Stimulated activated CD4-positive, alpha-beta T cell treated with anti-CD3 and anti-CD28 coated beads, TNF-alpha, amount 100 ng/mL, for 48 hours (primary cell): ENCODE measurements around the gene TRIP4.
"Not testable (repeated sequence)": the region's sequence is repeated elsewhere in the genome, so short reads cannot be mapped to it uniquely, and the experiment has no call there.

ENCODE experiments used
- DNase-seq, 3 donors: peaks; one replicate each; pipeline ENCODE4 v3.0.0-alpha.2; 2020; ENCODE audit warnings: low read depth in 3 of 3

The TRIP4 gene

GRCh38 chr15:64485796-64486195 lies 98.2 kb downstream of the TRIP4 start:
- no peak for DNase-seq

DNA sequence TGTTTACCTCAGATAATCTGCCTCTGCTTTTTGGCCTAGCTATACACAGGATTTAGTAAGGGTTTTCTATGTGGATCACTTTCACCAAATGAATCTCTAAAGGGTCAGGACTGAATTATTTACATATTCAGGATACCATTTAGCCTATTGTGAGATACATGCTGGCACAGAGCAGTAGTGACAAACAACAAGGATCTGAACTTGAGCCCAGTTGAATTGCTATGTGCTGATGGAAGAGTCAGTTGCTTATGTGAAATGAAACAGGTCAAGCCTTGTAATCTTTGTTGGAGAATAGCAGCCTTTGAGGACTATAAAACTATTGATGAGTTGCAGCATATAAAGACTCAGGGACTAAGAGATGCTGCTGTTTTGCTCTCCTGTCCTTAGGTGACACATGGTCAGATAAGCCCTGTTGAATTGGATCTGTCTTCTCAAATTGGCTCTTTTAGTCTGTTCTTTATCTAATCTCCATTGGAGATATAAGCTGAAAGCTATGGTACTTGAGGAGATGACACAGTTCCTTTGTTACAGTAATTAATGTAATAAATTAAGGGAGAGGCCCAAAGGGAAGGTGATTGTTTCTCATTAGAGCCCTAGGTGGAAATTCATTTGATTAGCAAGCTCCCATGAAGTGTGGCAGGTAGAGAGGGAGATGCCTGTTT lies 103.1 kb downstream of the TRIP4 start:
- DNase-seq, result no peak

- DNase-seq, result no peak
Observed at GRCh38 chr15:64493641-64494040, 106.0 kb downstream of the TRIP4 start.

GRCh38 chr15:64495968-64496367 lies 108.3 kb downstream of the TRIP4 start:
- not testable (repeated sequence) for DNase-seq

GRCh38 chr15:64500695-64501395 lies 113.2 kb downstream of the TRIP4 start:
- no peak for DNase-seq

- DNase-seq, result no peak
Observed at GRCh38 chr15:64501396-64501715, 113.7 kb downstream of the TRIP4 start.

DNA sequence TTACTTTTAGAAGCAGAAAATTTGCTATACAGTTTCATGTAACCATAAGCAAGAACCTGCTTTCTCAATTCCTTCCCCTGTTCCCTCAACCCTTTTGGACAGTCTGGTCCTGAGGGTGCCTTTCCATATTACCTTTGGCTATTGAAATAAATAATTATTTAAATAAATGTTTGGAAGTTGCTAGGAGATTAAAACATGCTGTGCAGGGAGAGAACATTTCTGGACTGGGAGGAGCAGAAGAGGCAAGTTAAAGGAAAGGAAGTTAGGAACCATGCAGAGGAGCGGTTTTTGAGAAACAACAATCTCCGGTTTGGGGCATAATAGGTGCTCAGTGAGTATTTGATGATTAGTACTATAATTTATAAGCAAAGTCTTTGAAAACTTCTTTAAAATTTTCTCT lies 114.5 kb downstream of the TRIP4 start:
- no peak for DNase-seq

DNA sequence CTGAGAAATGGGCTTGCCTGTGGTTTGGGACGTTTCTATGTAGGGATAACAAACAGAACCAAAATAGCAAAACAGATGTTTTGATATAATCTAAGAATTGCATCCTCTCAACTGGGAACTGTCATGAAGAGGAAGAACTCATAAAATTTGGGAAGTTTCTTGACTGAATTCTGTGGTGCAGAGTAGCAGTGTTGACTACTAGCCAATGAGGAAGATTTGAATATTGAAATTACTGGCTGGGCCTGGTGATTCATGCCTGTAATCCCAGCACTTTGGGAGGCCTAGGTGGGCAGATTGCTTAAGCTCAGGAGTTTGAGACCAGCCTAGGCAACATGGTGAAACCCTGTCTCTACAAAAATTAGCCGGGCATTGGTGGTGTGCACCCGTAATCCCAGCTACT lies 114.9 kb downstream of the TRIP4 start:
- DNase-seq, result no peak

GRCh38 chr15:64503197-64503596 lies 115.6 kb downstream of the TRIP4 start:
- no peak for DNase-seq

DNA sequence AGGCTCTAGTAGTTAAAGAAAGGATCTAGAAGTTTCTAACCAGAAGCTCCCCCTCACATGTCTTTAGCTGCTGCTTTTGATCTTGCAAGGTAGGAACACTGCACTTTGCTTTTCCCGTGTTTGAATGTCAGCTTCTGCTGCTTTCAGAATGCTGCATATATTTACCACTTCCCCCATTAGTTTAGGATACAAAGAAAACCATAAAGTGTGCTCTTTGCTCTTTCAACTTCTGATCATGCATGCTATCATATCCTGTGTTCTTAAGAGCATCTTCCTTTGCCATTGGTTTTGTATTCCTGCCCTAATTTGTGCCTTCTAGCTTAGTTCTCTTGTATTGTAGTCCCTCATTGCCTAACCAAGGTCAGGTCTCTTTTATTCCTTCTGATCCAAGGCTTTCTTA lies 116.0 kb downstream of the TRIP4 start:
- no peak for DNase-seq
